SU-DHL-6 (cell line): ENCODE data around the gene RGS6.

Experiments used
- H2AFZ ChIP-seq: fragments of 200-600 bp; sonication (generic); 2 replicates; pipeline ENCODE4 v1.6.1; 2014; ENCODE audit warnings: low read depth, mild to moderate bottlenecking, moderate library complexity, mixed read lengths, antibody characterized with exemption, low read length; ENCODE audit not compliant: severe bottlenecking
- H3F3A ChIP-seq: fragments of 200-600 bp; shearing (Covaris generic); 2 replicates; pipeline ENCODE4 v1.6.0; 2016; ENCODE audit warnings: antibody characterized with exemption, mild to moderate bottlenecking; ENCODE audit not compliant: insufficient read depth
- H3K27ac ChIP-seq: fragments of 200-600 bp; sonication (generic); 2 replicates; pipeline ENCODE4 v1.5.1; 2016; ENCODE audit warnings: low read depth, mild to moderate bottlenecking, low read length, moderate library complexity, mixed read lengths
- H3K27me3 ChIP-seq: fragments of 200-600 bp; sonication (generic), shearing (Covaris generic); 2 replicates; pipeline ENCODE4 v1.6.0; 2014; ENCODE audit warnings: mild to moderate bottlenecking, low read length
- H3K36me3 ChIP-seq: fragments of 200-600 bp; sonication (generic); 2 replicates; pipeline ENCODE4 v1.6.1; 2014; ENCODE audit warnings: mild to moderate bottlenecking, low read length, mixed read lengths
- H3K4me2 ChIP-seq: fragments of 300-600, 200-600 bp; shearing (Covaris generic), sonication (generic); 2 replicates; pipeline ENCODE4 v1.6.0; 2014; ENCODE audit warnings: low read length, low read depth, mild to moderate bottlenecking; ENCODE audit not compliant: poor library complexity, severe bottlenecking
- H3K4me3 ChIP-seq: fragments of 200-600 bp; sonication (generic); 2 replicates; pipeline ENCODE4 v1.5.1; 2014; ENCODE audit warnings: antibody characterized with exemption, low read length, mild to moderate bottlenecking, mixed read lengths; ENCODE audit not compliant: insufficient read depth, poor library complexity, severe bottlenecking
- H3K79me2 ChIP-seq: fragments of 200-600 bp; sonication (generic); 2 replicates; pipeline ENCODE4 v1.6.1; 2014; ENCODE audit warnings: mild to moderate bottlenecking, low read length, moderate library complexity; ENCODE audit not compliant: insufficient read depth
- H3K9ac ChIP-seq: fragments of 200-600 bp; sonication (generic); 2 replicates; pipeline ENCODE4 v1.7.0; 2014; ENCODE audit warnings: mild to moderate bottlenecking, low read length
- H3K9me2 ChIP-seq: fragments of 200-600 bp; sonication (generic); replicated peaks from 2 replicates; pipeline ENCODE4 v1.6.1; 2014; ENCODE audit warnings: low read length; ENCODE audit not compliant: insufficient read depth
- H3K9me3 ChIP-seq: fragments of 200-600 bp; sonication (generic); 2 replicates; pipeline ENCODE4 v1.6.1; 2014; ENCODE audit warnings: low read length, mixed read lengths; ENCODE audit not compliant: insufficient read depth
- H4K20me1 ChIP-seq: fragments of 200-600 bp; sonication (generic); 2 replicates; pipeline ENCODE4 v1.6.1; 2014; ENCODE audit warnings: low read depth, mild to moderate bottlenecking, antibody characterized with exemption, low read length, moderate library complexity, mixed read lengths
- EZH2phosphoT487 ChIP-seq: fragments of 200-600 bp; sonication (generic), shearing (Covaris generic); conservative IDR thresholded peaks from 2 replicates; pipeline ENCODE4 v1.6.1; 2018; ENCODE audit warnings: mild to moderate bottlenecking, antibody characterized with exemption, low read length, moderate library complexity, mixed read lengths
- TF ChIP-seq, protein P1 (sequence below): fragments of 200-600 bp; sonication (generic); IDR thresholded peaks from one replicate; pipeline ENCODE4 v1.5.1; 2017; ENCODE audit warnings: antibody characterized with exemption, mild to moderate bottlenecking, low read length, moderate library complexity; ENCODE audit not compliant: insufficient read depth, poor library complexity, severe bottlenecking

RGS6 gene

DNA sequence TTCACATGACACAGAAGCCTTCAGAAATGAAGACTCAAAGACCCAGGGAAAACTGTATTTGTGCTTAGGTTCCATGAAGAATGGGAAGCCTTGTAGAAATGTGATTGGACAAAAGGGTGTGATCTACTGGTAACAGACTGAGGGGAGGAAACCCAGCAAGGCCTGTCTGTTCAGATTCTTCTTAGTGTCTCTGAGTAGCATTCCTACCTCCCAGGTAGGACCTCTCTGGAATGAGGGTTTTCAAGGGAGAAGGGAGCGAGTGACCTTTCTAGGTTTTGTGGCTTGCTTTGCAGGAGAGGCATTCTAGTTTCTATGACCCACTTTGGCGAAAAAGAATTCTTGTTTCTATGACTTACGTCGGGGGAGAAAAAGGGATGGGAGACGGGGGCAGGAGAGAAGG, 560.0 kb downstream of the RGS6 start:
- Histone ChIP-seq H3K9ac (no peak overlapping the region), H3K4me3 (no peak overlapping the region), H3K36me3 (no peaks in the 10 kb centered on the region), H3F3A (no peaks in the 10 kb centered on the region), H3K27ac (no peak overlapping the region), H3K4me2 (no peak overlapping the region), H3K9me2 (no peaks in the 10 kb centered on the region), H3K9me3 (peaks cover 11% of the 10 kb centered on the region; the same call in 1 of the 2 replicates), H4K20me1 (no peaks in the 10 kb centered on the region), H3K27me3 (no peaks in the 10 kb centered on the region), H3K79me2 (no peaks in the 10 kb centered on the region), H2AFZ (no peak overlapping the region)
- TF ChIP-seq EZH2phosphoT487 = no peak
- TF ChIP-seq, protein P1, sequence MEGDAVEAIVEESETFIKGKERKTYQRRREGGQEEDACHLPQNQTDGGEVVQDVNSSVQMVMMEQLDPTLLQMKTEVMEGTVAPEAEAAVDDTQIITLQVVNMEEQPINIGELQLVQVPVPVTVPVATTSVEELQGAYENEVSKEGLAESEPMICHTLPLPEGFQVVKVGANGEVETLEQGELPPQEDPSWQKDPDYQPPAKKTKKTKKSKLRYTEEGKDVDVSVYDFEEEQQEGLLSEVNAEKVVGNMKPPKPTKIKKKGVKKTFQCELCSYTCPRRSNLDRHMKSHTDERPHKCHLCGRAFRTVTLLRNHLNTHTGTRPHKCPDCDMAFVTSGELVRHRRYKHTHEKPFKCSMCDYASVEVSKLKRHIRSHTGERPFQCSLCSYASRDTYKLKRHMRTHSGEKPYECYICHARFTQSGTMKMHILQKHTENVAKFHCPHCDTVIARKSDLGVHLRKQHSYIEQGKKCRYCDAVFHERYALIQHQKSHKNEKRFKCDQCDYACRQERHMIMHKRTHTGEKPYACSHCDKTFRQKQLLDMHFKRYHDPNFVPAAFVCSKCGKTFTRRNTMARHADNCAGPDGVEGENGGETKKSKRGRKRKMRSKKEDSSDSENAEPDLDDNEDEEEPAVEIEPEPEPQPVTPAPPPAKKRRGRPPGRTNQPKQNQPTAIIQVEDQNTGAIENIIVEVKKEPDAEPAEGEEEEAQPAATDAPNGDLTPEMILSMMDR = no peak

DNA sequence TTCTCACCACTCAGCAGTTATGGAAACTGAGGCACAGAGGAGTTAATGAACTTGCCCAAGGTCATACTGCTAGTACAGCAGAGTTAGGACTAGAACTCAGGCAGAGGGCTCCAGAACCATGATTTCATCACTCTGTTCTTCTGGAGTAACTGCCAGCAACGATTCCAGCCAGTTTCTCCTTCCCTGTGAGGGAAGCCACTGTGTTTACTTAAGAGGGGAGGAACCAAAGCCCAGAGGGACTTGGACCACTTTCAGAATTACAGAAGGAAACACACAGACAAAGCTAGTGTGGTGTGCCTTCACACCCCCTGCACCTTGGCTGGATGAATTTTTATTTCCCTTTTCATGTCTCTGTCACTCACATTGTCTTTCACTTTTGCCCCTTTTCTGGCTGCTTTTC, 563.4 kb downstream of the RGS6 start:
- Histone ChIP-seq H4K20me1 (no peaks in the 10 kb centered on the region), H3K9me3 (peaks cover 7% of the 10 kb centered on the region; the same call in 1 of the 2 replicates), H3K27me3 (no peaks in the 10 kb centered on the region), H2AFZ (no peak overlapping the region), H3K36me3 (no peaks in the 10 kb centered on the region), H3K79me2 (no peaks in the 10 kb centered on the region), H3K27ac (no peak overlapping the region), H3K9me2 (no peaks in the 10 kb centered on the region), H3K4me3 (no peak overlapping the region), H3K4me2 (no peak overlapping the region), H3F3A (no peaks in the 10 kb centered on the region), H3K9ac (no peak overlapping the region)
- TF ChIP-seq, protein P1 = no peak
- TF ChIP-seq EZH2phosphoT487 = no peak

DNA sequence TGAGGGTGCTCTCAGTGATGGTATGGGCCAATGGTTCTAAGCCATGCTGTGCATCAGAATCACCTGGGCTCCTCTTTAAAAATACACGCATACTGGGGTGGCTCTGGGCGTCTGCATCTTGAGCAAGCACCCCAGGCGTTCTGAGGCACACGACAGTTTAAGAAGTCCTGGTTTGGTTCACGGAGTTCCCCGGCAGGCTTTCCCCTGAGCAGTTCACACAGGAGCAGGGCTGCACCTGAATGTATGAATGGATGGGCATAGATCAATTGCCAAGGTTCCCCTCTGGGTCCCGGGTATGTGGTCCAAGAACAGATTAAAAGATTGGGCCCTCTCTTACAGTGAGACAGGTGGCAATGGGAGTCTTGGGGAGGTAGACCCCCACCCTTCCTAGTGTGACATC, 566.4 kb downstream of the RGS6 start:
- H3K27ac ChIP-seq = no peak overlapping the region
- no peaks in the 10 kb centered on the region for H4K20me1 ChIP-seq
- H3K36me3 ChIP-seq = no peaks in the 10 kb centered on the region
- H3F3A ChIP-seq = no peaks in the 10 kb centered on the region
- no peak for TF ChIP-seq EZH2phosphoT487
- TF ChIP-seq, protein P1 = no peak
- no peak overlapping the region for H2AFZ ChIP-seq
- no peak overlapping the region for H3K4me2 ChIP-seq
- no peak overlapping the region for H3K9ac ChIP-seq
- no peak overlapping the region for H3K4me3 ChIP-seq
- H3K9me2 ChIP-seq = no peaks in the 10 kb centered on the region
- H3K79me2 ChIP-seq = no peaks in the 10 kb centered on the region
- no peaks in the 10 kb centered on the region for H3K27me3 ChIP-seq
- H3K9me3 ChIP-seq = peaks cover 4% of the 10 kb centered on the region; the same call in 1 of the 2 replicates
